Mammary epithelial cell (primary cell): ENCODE results near the gene PRKCQ.

ENCODE experiments used
- EZH2 ChIP-seq: IDR thresholded peaks from 2 replicates; pipeline ENCODE4 v1.6.1; 2012; ENCODE audit warnings: low read length, inconsistent platforms, borderline replicate concordance
- TF ChIP-seq, protein P1 (sequence below), 2 donors: IDR thresholded peaks in 1 of 2; conservative IDR thresholded peaks in 1 of 2; 2 replicates each; pipeline ENCODE4 v1.5.1; 2011 to 2012; ENCODE audit warnings: inconsistent platforms in 2 of 2, low read length in 2 of 2, mild to moderate bottlenecking in 2 of 2, control low read depth in 1 of 2, low read depth in 1 of 2; ENCODE audit not compliant: insufficient read depth in 1 of 2; ENCODE audit errors: extremely low read depth in 1 of 2

- TF ChIP-seq, protein P1, sequence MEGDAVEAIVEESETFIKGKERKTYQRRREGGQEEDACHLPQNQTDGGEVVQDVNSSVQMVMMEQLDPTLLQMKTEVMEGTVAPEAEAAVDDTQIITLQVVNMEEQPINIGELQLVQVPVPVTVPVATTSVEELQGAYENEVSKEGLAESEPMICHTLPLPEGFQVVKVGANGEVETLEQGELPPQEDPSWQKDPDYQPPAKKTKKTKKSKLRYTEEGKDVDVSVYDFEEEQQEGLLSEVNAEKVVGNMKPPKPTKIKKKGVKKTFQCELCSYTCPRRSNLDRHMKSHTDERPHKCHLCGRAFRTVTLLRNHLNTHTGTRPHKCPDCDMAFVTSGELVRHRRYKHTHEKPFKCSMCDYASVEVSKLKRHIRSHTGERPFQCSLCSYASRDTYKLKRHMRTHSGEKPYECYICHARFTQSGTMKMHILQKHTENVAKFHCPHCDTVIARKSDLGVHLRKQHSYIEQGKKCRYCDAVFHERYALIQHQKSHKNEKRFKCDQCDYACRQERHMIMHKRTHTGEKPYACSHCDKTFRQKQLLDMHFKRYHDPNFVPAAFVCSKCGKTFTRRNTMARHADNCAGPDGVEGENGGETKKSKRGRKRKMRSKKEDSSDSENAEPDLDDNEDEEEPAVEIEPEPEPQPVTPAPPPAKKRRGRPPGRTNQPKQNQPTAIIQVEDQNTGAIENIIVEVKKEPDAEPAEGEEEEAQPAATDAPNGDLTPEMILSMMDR (conservative IDR thresholded peaks at IDR 0.05 in 1 of 2, IDR thresholded peaks at IDR 0.05 in 1 of 2; ENCODE audit: extremely low read depth in 1 of 2, insufficient read depth in 1 of 2, low read depth in 1 of 2, low read length in 2 of 2) = no peak
- TF ChIP-seq EZH2 = no peak
Observed at GRCh38 chr10:6465854-6466601, 114.0 kb downstream of the PRKCQ start.
